Measurements from ENCODE around the gene MICALL2. TPM values are rescaled to one million over a fixed set of nuclear protein-coding genes. Genes with fewer than 3 reads are reported as not detected.

The MICALL2 gene
- total RNA-seq, 1 donor from 2014 or later, result 2.1 TPM

DNA sequence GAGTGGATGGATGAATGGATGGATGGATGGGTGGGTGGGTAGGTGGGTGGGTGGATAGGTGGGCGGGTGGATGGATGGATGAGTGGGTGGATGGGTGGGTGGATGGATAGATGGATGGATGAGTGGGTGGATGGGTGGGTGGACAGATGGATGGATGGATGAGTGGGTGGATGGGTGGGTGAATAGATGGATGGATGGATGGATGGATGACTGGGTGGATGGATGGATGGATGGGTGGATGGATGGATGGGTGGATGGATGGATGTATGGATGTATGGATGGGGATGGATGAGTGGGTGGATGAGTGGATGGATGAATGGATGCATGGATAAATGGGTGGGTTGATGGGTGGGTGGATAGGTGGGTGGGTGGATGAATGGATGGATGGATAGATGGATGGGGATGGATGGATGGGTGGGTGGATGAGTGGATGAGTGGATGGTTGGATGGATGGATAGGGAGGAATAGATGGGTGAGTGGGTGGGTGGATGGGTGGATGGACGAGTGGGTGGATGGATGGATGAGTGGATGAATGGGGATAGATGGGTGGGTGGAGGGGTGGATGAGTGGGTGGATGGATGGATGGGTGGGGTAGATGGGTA, 43.8 kb downstream of the MICALL2 start:
- H3K4me1 Mint-ChIP-seq (ENCODE audit: low read depth), result peaks cover 25% of the 10 kb centered on the region
- no peak for DNase-seq (ENCODE audit: low spot score)
- peaks cover 5% of the 10 kb centered on the region for H3K9me3 Mint-ChIP-seq
- H3K4me3 Mint-ChIP-seq (ENCODE audit: low read depth), result no peak overlapping the region
- H3K27me3 Mint-ChIP-seq (ENCODE audit: low read depth), result no peaks in the 10 kb centered on the region
- no peaks in the 10 kb centered on the region for H3K36me3 Mint-ChIP-seq (ENCODE audit: low read depth)
- intact Hi-C loops (cut with micrococcal nuclease), result loop anchor here (10.0 kb wide), 1 partner anchor 171 kb away; no protein-coding TSS in a partner anchor
- no peak overlapping the region for H3K27ac Mint-ChIP-seq

DNA sequence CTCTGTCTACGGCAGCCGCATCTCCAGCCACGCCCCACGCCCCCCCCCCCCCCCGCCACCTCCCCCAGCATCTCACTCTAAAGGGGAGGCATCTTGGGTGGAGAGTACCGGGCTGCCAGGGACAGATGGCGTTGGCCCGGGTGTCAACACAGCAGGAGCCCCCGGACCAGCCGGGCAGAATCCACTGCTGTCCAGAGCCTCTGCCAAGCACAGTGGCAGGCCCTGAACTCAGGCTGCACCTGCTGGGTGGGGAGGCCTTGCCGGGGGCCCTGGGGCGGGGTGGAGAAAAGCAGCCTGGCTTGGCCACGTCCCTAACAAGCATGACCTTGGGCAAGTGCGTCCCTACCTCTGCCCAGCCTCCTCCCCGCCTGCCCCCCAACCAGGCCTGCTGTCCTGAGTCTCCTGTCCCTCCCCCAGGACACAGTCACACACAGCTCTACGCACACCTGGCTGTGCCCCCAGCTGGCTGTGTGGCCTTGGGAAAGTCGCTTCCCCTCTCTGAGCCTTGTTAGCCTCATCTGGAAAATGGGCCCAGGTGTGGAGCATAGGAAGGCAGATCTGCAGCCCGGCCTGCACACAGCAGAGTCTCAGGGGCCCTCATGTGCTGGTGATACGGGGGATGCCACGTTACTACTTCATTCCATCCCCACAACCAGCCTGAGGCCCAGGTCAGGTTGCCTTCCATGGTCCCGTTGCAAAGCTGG, 45.2 kb downstream of the MICALL2 start:
- H3K27ac Mint-ChIP-seq, result no peak overlapping the region

DNA sequence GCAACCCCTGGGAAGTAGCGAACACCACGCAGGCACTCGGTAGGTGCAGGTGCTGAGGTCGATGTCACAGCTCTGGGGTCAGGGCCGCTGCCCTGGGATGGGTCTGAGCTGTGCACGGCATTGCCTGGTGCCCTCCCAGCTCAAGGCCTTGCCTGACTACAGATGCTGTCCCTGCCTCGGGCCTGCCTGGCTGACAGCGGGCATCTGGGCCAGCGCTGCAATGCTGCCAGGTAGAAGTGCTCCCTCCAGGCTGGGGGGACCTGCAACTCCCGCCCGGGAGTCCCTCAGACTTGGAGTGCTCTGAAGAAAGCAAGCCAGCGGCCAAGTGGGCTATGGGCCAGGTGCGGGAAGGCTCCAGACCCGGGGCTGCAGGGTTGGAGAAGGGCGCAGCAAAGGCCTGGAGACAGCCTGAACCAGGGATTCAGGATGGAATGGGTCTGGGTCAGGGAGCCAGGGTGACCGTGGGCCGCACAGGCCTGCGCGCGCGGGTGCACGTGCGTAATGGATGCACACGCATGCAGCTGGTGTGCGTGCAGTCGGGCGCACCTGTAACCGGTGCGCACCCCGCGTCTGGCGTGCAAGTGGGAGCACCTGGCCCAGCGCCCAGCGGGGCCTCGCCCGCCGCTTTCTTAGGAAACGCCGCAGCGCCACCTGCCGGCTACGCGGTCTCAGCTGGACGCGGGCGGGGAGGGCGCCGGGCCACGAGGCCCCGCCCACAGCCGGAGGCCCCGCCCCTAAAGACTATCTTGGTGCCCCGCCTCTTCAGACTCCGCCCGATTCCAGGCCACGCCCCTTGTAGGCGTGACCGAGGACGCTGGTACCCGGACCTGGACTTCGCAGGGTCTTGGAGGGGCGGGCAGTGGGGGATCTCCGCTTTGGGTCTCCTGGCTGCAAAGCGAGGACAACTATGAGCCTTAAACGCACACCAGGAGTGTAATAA, 46.7 kb downstream of the MICALL2 start:
- Mint-ChIP-seq H3K27ac (no peak overlapping the region), H3K4me1 (ENCODE audit: low read depth) (peaks cover 15% of the 10 kb centered on the region), H3K27me3 (ENCODE audit: low read depth) (peaks cover 2% of the 10 kb centered on the region), H3K4me3 (ENCODE audit: low read depth) (peak overlapping the region; percentile 8), H3K9me3 (no peaks in the 10 kb centered on the region), H3K36me3 (ENCODE audit: low read depth) (no peaks in the 10 kb centered on the region)
- peak; percentile 78 for DNase-seq (ENCODE audit: low spot score)
- intact Hi-C loops (cut with micrococcal nuclease), result loop anchor here (1.0 to 10.0 kb wide), 2 partner anchors 20 to 168 kb away; no protein-coding TSS in a partner anchor

More for the DNA sequence above, 45.2 kb downstream of the MICALL2 start:
- Mint-ChIP-seq H3K4me1 (ENCODE audit: low read depth) (peaks cover 23% of the 10 kb centered on the region), H3K36me3 (ENCODE audit: low read depth) (no peaks in the 10 kb centered on the region), H3K27me3 (ENCODE audit: low read depth) (peaks cover 2% of the 10 kb centered on the region), H3K4me3 (ENCODE audit: low read depth) (no peak overlapping the region), H3K9me3 (peaks cover 5% of the 10 kb centered on the region)
- intact Hi-C loops (cut with micrococcal nuclease), result loop anchor here (1.0 to 10.0 kb wide), 2 partner anchors 18 to 169 kb away; no protein-coding TSS in a partner anchor
- no peak for DNase-seq (ENCODE audit: low spot score)

DNA sequence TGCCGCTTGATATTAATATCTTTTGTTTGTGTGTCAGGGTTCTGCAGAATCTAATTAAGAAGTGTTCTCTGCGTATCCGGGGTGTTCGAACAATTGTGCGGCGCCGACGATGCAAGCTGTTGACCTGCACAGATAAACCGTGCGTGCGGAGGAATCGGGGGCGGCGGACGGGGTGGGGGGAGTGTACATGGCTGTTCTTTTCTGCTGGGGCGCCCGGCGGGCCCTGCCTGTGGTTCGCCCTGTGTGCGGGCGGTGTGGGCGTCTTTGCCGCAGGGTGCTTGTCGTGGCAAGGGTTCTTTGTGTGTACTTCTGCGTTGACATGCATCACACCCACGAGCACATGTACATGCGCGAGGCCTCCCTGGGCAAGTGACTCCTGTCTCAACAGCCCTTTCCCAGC, 47.9 kb downstream of the MICALL2 start:
- Mint-ChIP-seq H3K27ac (no peak overlapping the region), H3K4me3 (ENCODE audit: low read depth) (no peak overlapping the region), H3K9me3 (no peaks in the 10 kb centered on the region), H3K4me1 (ENCODE audit: low read depth) (peaks cover 7% of the 10 kb centered on the region), H3K36me3 (ENCODE audit: low read depth) (no peaks in the 10 kb centered on the region), H3K27me3 (ENCODE audit: low read depth) (peaks cover 2% of the 10 kb centered on the region)
- no peak for DNase-seq (ENCODE audit: low spot score)
- intact Hi-C loops (cut with micrococcal nuclease), result loop anchor here (10.0 kb wide), 1 partner anchor 167 kb away; no protein-coding TSS in a partner anchor

DNA sequence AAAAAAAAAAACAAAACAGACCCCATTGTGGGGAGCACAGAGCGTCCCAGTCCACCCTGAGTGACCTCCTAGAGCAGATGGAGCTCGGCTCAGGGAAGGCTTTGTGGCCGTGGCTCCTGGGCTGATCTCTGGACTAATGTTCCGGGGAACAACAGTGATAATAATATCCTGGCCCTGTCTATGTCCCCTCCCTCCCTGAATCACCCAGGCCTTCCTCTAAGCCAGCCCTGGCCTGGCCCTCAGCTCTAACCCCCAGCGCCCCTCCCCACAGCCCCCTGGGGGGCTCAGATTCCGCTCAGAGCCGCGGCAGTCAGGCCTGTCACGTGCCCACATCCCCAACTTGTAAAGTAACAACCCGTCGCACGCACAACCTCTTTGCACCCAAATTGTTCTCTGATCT, 48.3 kb downstream of the MICALL2 start:
- intact Hi-C loops (cut with micrococcal nuclease), result loop anchor here (10.0 kb wide), 1 partner anchor 166 kb away; no protein-coding TSS in a partner anchor

DNA sequence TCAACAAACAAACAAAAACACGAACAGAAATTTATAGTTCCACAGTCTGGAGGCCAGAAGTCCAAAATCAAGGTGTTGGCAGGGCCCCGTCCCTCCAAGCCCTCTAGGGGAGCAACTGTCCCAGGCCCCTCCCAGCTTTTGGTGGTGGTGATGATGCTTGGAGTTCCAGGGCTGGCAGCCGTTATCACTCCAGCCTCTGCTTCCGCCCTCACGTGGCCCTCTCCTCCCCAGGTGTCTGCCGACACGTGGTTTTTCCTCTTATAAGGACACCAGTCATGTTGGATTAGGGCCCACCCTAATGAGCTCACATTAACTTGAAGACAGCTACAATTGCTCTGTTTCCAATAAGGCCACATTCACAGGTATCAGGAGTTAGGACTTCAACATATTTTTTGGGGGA, 49.7 kb downstream of the MICALL2 start:
- no peak overlapping the region for H3K4me3 Mint-ChIP-seq (ENCODE audit: low read depth)
- H3K4me1 Mint-ChIP-seq (ENCODE audit: low read depth), result peaks cover 5% of the 10 kb centered on the region
- H3K9me3 Mint-ChIP-seq, result no peaks in the 10 kb centered on the region
- intact Hi-C loops (cut with micrococcal nuclease), result no loop called here
- H3K27me3 Mint-ChIP-seq (ENCODE audit: low read depth), result peaks cover 7% of the 10 kb centered on the region
- DNase-seq (ENCODE audit: low spot score), result no peak
- H3K36me3 Mint-ChIP-seq (ENCODE audit: low read depth), result no peaks in the 10 kb centered on the region
- no peak overlapping the region for H3K27ac Mint-ChIP-seq

More for the DNA sequence above, 48.3 kb downstream of the MICALL2 start:
- Mint-ChIP-seq H3K27ac (no peak overlapping the region), H3K9me3 (no peaks in the 10 kb centered on the region), H3K4me1 (ENCODE audit: low read depth) (peaks cover 7% of the 10 kb centered on the region), H3K27me3 (ENCODE audit: low read depth) (peaks cover 4% of the 10 kb centered on the region), H3K4me3 (ENCODE audit: low read depth) (no peak overlapping the region), H3K36me3 (ENCODE audit: low read depth) (no peaks in the 10 kb centered on the region)
- no peak for DNase-seq (ENCODE audit: low spot score)

DNA sequence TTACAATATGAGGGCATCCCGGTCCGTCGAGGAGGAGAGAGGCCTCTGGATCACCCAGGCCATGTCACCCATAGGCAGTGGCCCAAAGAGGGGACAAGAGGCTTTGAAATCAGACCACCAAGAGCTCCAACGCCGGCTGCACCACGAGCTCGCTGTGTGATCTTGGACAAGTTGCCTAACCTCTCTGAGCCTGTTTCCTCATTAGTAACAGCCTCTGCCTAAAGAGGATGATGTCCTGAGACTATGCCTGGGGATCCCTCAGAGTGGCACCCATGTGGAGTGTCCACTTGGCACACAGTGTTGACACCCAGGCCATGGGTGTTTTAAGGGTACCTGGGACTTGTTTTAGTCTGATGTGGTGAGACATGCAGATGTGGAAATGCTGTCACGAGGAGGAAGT, 50.8 kb downstream of the MICALL2 start:
- Mint-ChIP-seq H3K36me3 (ENCODE audit: low read depth) (no peaks in the 10 kb centered on the region), H3K4me3 (ENCODE audit: low read depth) (no peak overlapping the region), H3K27me3 (ENCODE audit: low read depth) (peaks cover 16% of the 10 kb centered on the region), H3K27ac (no peak overlapping the region), H3K4me1 (ENCODE audit: low read depth) (peaks cover 10% of the 10 kb centered on the region), H3K9me3 (no peaks in the 10 kb centered on the region)
- DNase-seq (ENCODE audit: low spot score), result no peak
- intact Hi-C loops (cut with micrococcal nuclease), result no loop called here

DNA sequence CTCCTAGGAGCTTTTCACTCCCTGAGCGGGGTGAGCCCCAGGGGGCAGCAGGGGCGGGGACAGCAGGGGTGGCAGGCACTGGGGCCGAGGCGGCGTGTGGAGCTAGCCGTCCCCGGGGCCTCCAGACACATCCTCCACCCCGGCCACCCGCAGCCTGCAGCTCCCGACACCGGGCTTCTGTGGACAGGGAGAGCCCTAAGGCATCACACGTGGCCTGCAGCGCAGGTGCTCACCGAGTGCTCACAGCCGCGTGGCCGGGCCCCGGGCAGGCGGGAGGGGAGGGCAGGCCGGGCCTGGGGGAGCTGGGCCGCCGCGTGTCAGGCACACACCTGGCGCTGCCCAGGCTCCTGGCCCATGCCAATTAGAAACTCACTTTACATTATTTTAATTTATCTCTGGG, 51.4 kb downstream of the MICALL2 start:
- H3K4me3 Mint-ChIP-seq (ENCODE audit: low read depth), result no peak overlapping the region
- H3K27me3 Mint-ChIP-seq (ENCODE audit: low read depth), result peaks cover 20% of the 10 kb centered on the region
- intact Hi-C loops (cut with micrococcal nuclease), result no loop called here
- H3K9me3 Mint-ChIP-seq, result no peaks in the 10 kb centered on the region
- no peak overlapping the region for H3K27ac Mint-ChIP-seq
- H3K4me1 Mint-ChIP-seq (ENCODE audit: low read depth), result peaks cover 8% of the 10 kb centered on the region
- H3K36me3 Mint-ChIP-seq (ENCODE audit: low read depth), result no peaks in the 10 kb centered on the region
- no peak for DNase-seq (ENCODE audit: low spot score)

DNA sequence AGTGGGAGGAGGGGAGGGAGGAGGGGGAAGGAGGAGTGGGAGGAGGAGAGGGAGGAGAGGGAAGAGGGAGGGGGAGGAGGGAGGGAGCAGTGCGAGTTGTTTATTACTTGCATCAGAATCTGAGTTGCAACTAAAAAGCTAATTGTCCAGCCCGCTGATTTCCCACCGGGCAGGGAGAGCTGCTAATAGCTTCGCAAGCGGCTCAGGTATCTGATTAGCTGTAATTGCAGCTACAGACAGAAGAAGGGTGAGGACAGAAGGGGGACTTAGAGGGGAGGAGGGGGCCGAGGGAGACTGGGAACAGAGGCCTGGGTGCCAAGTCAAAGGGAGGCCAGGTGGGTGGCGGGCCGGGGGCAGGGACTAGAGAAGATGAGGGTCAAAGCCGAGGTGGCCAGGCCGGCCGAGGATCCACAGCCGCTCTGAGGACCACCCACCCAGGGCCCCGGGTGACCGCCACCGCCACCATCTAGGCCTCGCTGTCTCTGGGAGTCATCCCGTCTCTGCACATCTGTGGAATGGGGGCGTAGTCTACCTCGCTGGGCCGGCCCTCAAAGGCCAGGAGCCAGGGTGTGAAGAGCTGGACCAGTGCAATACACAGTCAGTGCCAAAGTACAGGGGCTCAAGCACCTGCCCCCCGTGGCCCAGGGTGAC, 54.2 kb downstream of the MICALL2 start:
- Mint-ChIP-seq H3K4me3 (ENCODE audit: low read depth) (no peak overlapping the region), H3K27ac (no peak overlapping the region), H3K27me3 (ENCODE audit: low read depth) (peaks cover 37% of the 10 kb centered on the region), H3K36me3 (ENCODE audit: low read depth) (no peaks in the 10 kb centered on the region), H3K9me3 (no peaks in the 10 kb centered on the region), H3K4me1 (ENCODE audit: low read depth) (peaks cover 7% of the 10 kb centered on the region)
- no peak for DNase-seq (ENCODE audit: low spot score)
- intact Hi-C loops (cut with micrococcal nuclease), result no loop called here

DNA sequence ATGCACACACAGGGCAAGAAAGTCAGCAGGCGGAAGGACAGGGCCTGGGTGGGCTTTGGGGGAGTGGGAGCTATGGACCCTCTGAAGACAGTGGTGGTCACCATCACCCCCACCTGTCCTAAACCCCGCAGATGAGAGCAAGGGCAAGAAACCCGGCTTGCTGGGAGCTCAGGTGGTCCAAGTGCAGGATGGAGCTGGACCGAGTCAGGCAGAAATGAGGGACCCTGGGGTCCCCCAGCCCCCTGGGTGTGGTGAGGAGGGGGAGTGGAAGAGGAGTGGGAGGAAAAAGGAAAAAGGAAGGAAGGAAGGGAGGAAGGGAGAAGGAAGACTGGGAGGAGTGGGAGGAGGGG, 54.8 kb downstream of the MICALL2 start:
- no peak overlapping the region for H3K27ac Mint-ChIP-seq
- peaks cover 7% of the 10 kb centered on the region for H3K4me1 Mint-ChIP-seq (ENCODE audit: low read depth)
- no peaks in the 10 kb centered on the region for H3K9me3 Mint-ChIP-seq

DNA sequence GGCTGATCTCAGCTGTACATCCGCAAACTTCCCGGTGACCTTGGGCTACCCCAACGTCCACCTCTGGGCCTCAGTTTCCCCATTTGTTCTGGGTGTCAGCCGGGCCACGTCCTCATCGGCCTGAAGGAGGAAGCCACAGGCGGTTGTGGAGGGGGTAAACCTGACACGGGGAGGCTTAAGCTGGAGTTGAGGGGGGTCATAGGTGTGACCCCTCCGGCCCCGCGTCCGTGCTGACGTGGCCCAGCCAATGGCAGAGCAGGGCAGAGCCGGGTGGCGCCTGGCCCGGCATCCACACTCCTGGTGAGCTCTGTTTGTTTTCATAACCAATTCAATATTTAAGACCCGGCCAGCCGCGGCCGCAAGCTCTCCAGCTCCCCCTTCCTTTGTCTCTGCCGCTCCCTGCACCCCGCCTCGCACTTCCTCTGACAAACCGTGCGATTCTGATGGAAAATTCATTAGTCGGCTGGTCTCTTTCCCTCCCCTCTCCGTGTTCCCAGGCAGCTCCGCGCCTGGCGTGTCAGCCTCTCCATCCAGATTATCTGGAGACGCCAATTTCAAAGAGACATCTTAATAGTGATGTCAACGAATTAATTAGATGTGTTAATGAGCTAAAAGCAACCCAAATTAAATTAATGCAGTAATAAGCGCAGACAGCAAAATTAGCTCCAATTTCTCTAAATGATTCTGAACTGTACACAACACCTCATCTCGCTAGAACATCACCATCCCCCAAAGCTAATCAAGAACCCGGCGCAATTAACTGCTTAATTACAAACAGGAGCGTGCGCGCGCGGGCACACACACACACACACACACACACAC, 55.4 kb downstream of the MICALL2 start:
- intact Hi-C loops (cut with micrococcal nuclease), result no loop called here
- H3K27me3 Mint-ChIP-seq (ENCODE audit: low read depth), result peaks cover 35% of the 10 kb centered on the region
- no peak for DNase-seq (ENCODE audit: low spot score)
- no peak overlapping the region for H3K27ac Mint-ChIP-seq
- no peak overlapping the region for H3K4me3 Mint-ChIP-seq (ENCODE audit: low read depth)
- peaks cover 7% of the 10 kb centered on the region for H3K4me1 Mint-ChIP-seq (ENCODE audit: low read depth)
- no peaks in the 10 kb centered on the region for H3K36me3 Mint-ChIP-seq (ENCODE audit: low read depth)
- H3K9me3 Mint-ChIP-seq, result no peaks in the 10 kb centered on the region

More for the DNA sequence above, 54.8 kb downstream of the MICALL2 start:
- no peaks in the 10 kb centered on the region for H3K36me3 Mint-ChIP-seq (ENCODE audit: low read depth)
- no peak overlapping the region for H3K4me3 Mint-ChIP-seq (ENCODE audit: low read depth)
- intact Hi-C loops (cut with micrococcal nuclease), result no loop called here
- H3K27me3 Mint-ChIP-seq (ENCODE audit: low read depth), result peaks cover 35% of the 10 kb centered on the region
- DNase-seq (ENCODE audit: low spot score), result no peak
